Neutrophil (primary cell): ENCODE measurements around the gene ACAT2.
"Not testable (repeated sequence)": the region's sequence is repeated elsewhere in the genome, so short reads cannot be mapped to it uniquely, and the experiment has no call there.

ENCODE experiments used
- H3K27ac ChIP-seq: fragments of 200-600 bp; sonication (generic); 2 replicates; pipeline ENCODE4 v1.5.1; 2016; ENCODE audit warnings: mild to moderate bottlenecking, moderate library complexity
- H3K27me3 ChIP-seq: fragments of 200-600 bp; sonication (generic); 2 replicates; pipeline ENCODE4 v1.6.0; 2016; ENCODE audit warnings: mild to moderate bottlenecking
- H3K36me3 ChIP-seq: fragments of 200-600 bp; sonication (generic); 2 replicates; pipeline ENCODE4 v1.5.1; 2017
- H3K4me1 ChIP-seq, 2 experiments: fragments of 200-600 bp in 1 of 2; sonication (generic) in 1 of 2; 1 replicate in 1 of 2; 2 replicates in 1 of 2; pipeline versions ENCODE4 v1.5.1 to v1.6.1; 2013 to 2016; ENCODE audit warnings: low read depth in 1 of 2, low read length in 1 of 2, mild to moderate bottlenecking in 1 of 2, moderate library complexity in 1 of 2; ENCODE audit not compliant: control insufficient read depth in 1 of 2, insufficient read depth in 1 of 2
- H3K4me3 ChIP-seq, 2 experiments: fragments of 200-600 bp in 1 of 2; sonication (generic) in 1 of 2; 1 replicate in 1 of 2; 2 replicates in 1 of 2; pipeline ENCODE4 v1.5.1; 2013 to 2016; ENCODE audit warnings: low read depth in 1 of 2, low read length in 1 of 2, mild to moderate bottlenecking in 1 of 2, moderate library complexity in 1 of 2
- H3K9me3 ChIP-seq: fragments of 200-600 bp; sonication (generic); 2 replicates; pipeline ENCODE4 v1.5.1; 2016
- TF ChIP-seq, protein P1 (sequence below): fragments of 200-600 bp; sonication (generic); IDR thresholded peaks from 2 replicates; pipeline ENCODE4 v1.5.1; 2016; ENCODE audit warnings: antibody characterized with exemption

The ACAT2 gene

DNA sequence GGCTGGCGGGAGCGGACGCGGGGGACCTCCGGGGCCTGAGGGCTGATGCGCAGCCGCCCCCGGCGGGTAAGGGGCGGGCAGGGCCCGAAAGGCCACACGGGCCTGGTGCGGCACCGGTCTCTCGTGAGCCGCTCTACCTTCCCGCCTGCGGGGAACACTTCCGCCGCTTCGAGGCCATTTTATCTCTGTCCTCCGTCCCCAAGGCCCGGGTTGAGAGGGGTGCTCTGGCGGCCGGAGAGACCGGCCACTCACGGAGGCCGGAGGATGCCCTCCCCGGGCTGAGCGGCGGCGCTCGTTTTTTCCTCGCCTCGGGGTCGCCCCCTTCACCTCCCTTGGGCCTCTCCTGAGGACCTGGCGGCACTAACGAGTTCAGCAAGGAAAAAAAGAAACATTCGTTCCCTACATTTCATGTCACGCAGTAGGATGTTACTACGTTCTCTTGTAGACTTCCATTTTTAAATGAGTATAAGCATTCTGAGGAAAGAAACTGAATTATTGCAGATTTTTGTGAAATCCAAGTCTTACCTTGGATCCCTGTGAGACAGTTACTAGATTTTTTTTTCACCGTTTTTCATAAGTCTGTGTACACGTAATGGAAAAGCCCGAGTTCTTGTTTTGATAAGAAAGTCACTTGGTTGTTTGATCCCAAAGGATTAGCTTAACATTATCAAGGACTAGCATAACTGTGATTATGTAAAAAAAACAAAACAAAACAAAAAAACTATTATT lies 34.0 kb upstream of the ACAT2 start:
- H3K4me3 ChIP-seq, result peak overlapping the region; percentile 96 to 97
- H3K4me1 ChIP-seq, result peaks cover 53 to 54% of the 10 kb centered on the region in 2 experiments
- H3K36me3 ChIP-seq, result no peaks in the 10 kb centered on the region
- no peaks in the 10 kb centered on the region for H3K27me3 ChIP-seq
- no peaks in the 10 kb centered on the region for H3K9me3 ChIP-seq
- TF ChIP-seq, protein P1, sequence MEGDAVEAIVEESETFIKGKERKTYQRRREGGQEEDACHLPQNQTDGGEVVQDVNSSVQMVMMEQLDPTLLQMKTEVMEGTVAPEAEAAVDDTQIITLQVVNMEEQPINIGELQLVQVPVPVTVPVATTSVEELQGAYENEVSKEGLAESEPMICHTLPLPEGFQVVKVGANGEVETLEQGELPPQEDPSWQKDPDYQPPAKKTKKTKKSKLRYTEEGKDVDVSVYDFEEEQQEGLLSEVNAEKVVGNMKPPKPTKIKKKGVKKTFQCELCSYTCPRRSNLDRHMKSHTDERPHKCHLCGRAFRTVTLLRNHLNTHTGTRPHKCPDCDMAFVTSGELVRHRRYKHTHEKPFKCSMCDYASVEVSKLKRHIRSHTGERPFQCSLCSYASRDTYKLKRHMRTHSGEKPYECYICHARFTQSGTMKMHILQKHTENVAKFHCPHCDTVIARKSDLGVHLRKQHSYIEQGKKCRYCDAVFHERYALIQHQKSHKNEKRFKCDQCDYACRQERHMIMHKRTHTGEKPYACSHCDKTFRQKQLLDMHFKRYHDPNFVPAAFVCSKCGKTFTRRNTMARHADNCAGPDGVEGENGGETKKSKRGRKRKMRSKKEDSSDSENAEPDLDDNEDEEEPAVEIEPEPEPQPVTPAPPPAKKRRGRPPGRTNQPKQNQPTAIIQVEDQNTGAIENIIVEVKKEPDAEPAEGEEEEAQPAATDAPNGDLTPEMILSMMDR, result no peak
- peak overlapping the region; percentile 98 for H3K27ac ChIP-seq

DNA sequence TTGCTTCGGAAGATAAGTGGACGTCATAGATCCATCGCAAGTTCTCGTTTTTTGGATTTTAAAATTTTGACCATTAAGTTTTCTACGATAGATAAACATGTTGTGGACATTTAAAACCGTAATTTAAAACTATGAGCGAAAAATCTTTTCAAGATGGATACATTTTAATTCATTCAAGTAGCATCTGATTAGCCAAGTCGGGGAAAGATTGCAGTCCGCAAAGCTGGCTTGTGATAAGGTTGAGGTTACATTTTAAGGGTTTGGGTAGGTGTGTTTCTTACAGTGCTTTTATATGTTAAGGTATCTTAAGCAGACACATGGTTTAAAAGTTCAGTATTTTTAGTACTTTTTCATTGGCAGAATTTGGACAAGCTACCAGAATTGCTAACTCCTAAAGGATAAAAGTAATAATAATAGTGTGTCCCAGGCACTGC lies 33.3 kb upstream of the ACAT2 start:
- TF ChIP-seq, protein P1, result no peak
- Histone ChIP-seq H3K4me3 (peak overlapping the region; percentile 96 to 97), H3K27ac (peak overlapping the region; percentile 98), H3K27me3 (no peaks in the 10 kb centered on the region), H3K4me1 (peaks cover 53 to 54% of the 10 kb centered on the region in 2 experiments), H3K36me3 (no peaks in the 10 kb centered on the region), H3K9me3 (no peaks in the 10 kb centered on the region)

DNA sequence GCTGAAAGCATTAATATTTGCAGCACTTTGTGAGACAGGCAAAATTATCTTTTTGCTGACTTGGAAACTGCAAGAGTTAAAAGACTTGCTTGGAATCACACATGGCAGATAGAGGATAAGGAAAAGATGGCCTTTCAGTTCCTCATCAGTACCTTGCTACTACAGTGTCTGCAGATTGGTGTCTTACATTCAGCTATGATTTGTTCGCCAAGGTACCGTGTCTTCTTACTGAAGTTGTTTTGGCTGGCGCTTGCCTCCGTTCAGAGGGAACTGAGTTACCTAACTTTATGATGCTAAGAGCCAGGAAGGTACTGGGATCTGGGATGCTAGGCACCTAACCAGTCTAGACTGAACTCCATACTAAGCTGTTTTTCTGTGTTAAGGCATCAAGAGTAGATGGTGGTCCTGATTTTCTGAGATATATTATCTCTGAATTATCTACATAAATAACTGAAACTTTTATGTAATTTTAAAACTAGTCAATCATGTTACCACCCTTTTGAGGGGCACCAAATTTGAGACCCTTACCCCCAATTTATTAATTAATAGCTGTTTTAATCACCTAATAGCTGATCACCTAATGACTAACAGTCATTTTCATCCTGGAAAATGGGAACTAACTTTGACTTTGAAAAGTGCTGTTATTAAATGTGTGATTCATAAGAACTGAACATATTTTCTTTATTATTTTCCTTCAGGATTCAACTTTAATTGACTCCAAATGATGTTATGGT lies 32.1 kb upstream of the ACAT2 start:
- no peaks in the 10 kb centered on the region for H3K9me3 ChIP-seq
- TF ChIP-seq, protein P1, result no peak
- no peaks in the 10 kb centered on the region for H3K27me3 ChIP-seq
- no peaks in the 10 kb centered on the region for H3K36me3 ChIP-seq
- H3K27ac ChIP-seq, result peak overlapping the region; percentile 98
- peaks cover 53 to 54% of the 10 kb centered on the region in 2 experiments for H3K4me1 ChIP-seq
- peak overlapping the region; percentile 96 to 97 for H3K4me3 ChIP-seq

DNA sequence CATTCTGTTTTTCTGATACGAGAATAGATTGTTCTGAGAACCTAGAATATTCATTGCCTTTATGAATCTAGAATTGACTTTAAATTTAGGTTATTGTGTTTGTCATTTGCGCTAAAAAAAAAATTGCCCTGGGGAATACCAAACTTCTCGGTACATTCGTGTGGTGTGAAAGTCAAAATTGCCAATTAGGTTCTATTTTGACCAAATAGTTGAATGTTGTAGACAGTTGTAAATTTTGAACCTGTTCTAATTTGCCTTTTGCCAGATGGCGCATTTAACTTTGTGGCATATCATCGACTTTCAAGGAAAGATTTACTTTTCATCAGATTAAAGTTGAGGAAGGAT lies 31.5 kb upstream of the ACAT2 start:
- H3K4me3 ChIP-seq, result no peak overlapping the region
- no peaks in the 10 kb centered on the region for H3K36me3 ChIP-seq
- peak overlapping the region; percentile 98 for H3K27ac ChIP-seq
- TF ChIP-seq, protein P1, result no peak
- peaks cover 49 to 53% of the 10 kb centered on the region in 2 experiments for H3K4me1 ChIP-seq
- no peaks in the 10 kb centered on the region for H3K27me3 ChIP-seq
- H3K9me3 ChIP-seq, result no peaks in the 10 kb centered on the region

DNA sequence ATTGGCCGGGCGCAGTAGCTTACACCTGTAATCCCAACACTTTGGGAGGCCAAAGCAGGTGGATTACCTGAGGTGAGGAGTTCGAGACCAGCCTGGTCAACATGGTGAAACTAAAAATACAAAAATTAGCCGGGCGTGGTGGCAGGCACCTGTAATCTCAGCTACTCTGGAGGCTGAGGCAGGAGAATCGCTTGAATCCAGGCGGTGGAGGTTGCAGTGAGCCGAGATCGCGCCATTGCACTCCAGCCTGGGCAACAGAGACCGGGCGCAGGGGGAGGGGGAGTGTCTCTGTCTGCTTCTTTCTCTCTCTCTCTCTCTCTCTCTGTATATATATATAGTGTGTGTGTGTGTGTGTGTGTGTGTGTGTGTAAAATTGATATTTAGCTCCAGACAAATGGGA lies 29.3 kb upstream of the ACAT2 start:
- H3K36me3 ChIP-seq, H3K4me3 ChIP-seq, H3K9me3 ChIP-seq, H3K27me3 ChIP-seq: not testable (repeated sequence)
- peak overlapping the region; percentile 26 for H3K27ac ChIP-seq
- peaks cover 50 to 63% of the 10 kb centered on the region in 2 experiments for H3K4me1 ChIP-seq

DNA sequence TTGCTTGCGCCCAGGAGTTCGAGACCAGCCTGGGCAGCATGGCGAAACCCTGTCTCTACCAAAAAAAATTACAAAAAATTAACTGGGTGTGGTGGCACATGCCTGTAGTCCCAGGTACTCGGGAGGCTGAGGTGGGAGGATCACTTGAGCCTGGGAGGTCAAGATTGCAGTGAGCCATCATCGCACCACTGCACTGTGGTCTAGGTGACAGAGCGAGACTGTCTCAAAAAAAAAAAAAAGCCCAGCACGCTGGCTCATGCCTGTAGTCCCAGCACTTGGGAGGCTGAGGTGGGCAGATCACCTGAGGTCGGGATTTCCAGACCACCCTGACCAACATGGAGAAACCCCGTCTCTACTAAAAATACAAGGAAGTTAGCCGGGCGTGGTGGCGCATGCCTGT lies 28.4 kb upstream of the ACAT2 start:
- H3K4me1 ChIP-seq, result peaks cover 52 to 70% of the 10 kb centered on the region in 2 experiments

More for the DNA sequence above, 28.4 kb upstream of the ACAT2 start:
- H3K4me3 ChIP-seq, H3K9me3 ChIP-seq, H3K36me3 ChIP-seq, H3K27me3 ChIP-seq: not testable (repeated sequence)
- H3K27ac ChIP-seq, result peak overlapping the region; percentile 26
